HFF-Myc (cell line): ENCODE measurements around the gene GRIFIN.

ENCODE experiments used
- DNase-seq: peaks from one replicate; pipeline ENCODE4 v3.0.0-alpha.2; 2011; ENCODE audit warnings: low read depth; ENCODE audit errors: extremely low read depth
- H3K4me3 ChIP-seq: replicated peaks from 2 replicates; pipeline ENCODE4 v1.5.1; 2011; ENCODE audit warnings: low read depth, mild to moderate bottlenecking, control low read depth, low read length
- TF ChIP-seq, protein P1 (sequence below): IDR thresholded peaks from 2 replicates; pipeline ENCODE4 v1.5.1; 2012; ENCODE audit warnings: mild to moderate bottlenecking, low read depth, low read length, control low read depth; ENCODE audit errors: missing control alignments

Gene GRIFIN

DNA sequence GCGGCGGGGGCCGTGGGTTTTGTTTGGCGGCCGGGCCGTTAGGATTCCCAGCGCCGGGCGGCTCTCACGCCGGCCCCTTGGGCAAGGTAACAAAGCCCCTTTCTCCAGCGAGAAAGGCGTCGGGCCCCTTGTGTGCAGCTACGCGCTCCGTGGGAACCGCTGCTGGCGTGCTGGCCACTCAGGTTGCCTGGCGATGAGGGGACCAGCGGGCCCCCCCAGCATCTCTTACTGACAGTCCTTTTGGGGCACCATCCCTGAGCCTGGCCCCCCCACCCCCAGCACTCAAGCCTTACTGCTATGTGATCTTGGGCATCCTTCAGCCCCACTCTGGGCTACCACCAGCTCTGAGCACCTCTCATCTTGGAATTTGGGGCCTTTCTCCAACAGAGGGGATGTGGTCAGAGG lies 45.1 kb upstream of the GRIFIN start:
- H3K4me3 ChIP-seq: peak overlapping the region; percentile 65
- no peak for DNase-seq

DNA sequence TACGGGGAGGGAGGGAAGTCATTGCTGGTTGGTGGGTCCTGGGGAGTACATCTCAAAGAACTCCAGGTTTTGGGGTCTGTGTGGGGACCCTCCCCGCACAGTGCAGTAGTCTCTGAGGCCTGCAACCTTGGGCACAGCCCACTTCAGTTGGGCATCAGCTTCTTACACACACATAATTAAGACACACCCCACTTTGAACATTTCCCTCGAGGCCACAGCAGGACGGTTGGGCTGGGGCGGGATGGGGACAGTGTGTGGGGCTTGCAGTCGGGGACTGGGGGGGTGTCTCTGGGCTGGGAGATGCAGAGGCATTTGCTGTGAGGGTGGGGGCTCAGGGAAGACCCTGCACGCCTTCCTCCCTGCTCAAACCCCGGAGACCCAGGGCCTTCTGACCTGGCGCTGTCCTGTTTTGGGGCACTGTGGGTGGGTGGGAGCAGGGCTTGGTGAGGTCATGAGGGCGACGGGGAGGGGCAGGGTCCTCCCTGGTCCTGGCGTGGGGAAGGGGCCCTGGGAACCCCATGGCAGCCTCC lies 44.6 kb upstream of the GRIFIN start:
- DNase-seq: no peak
- TF ChIP-seq, protein P1, sequence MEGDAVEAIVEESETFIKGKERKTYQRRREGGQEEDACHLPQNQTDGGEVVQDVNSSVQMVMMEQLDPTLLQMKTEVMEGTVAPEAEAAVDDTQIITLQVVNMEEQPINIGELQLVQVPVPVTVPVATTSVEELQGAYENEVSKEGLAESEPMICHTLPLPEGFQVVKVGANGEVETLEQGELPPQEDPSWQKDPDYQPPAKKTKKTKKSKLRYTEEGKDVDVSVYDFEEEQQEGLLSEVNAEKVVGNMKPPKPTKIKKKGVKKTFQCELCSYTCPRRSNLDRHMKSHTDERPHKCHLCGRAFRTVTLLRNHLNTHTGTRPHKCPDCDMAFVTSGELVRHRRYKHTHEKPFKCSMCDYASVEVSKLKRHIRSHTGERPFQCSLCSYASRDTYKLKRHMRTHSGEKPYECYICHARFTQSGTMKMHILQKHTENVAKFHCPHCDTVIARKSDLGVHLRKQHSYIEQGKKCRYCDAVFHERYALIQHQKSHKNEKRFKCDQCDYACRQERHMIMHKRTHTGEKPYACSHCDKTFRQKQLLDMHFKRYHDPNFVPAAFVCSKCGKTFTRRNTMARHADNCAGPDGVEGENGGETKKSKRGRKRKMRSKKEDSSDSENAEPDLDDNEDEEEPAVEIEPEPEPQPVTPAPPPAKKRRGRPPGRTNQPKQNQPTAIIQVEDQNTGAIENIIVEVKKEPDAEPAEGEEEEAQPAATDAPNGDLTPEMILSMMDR: no peak
- peak overlapping the region; percentile 65 for H3K4me3 ChIP-seq

More for the DNA sequence above, 45.1 kb upstream of the GRIFIN start:
- TF ChIP-seq, protein P1: no peak

DNA sequence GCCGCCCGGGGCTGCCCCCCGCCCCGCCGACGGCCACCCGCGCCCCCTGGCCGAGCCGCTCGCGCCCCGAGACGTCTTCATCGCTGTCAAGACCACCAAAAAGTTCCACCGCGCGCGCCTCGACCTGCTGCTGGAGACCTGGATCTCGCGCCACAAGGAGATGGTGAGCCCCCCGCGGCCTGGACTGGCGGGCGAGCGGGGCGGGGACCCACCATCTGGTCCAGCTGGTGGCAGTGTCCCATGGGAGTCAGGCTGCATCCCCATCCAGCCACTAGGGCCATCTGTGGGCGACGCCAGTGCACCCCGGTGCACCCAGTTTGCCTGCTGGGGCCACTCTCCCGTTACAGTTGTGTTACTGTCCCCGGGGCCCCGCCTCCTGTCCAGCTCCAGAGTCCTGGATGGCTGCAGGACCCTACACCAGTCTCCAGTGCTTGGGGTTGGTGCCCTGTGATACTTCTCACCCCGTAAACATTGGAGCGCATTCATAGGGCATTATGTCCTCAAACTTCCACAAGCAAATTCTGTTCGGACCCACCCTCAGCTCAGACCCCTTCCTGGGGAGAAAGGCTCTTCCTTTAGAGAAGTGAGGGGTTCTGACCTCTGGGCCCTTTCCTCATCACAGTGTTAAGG lies 44.0 kb upstream of the GRIFIN start:
- H3K4me3 ChIP-seq: peak overlapping the region; percentile 65
- no peak for DNase-seq
- TF ChIP-seq, protein P1: no peak

DNA sequence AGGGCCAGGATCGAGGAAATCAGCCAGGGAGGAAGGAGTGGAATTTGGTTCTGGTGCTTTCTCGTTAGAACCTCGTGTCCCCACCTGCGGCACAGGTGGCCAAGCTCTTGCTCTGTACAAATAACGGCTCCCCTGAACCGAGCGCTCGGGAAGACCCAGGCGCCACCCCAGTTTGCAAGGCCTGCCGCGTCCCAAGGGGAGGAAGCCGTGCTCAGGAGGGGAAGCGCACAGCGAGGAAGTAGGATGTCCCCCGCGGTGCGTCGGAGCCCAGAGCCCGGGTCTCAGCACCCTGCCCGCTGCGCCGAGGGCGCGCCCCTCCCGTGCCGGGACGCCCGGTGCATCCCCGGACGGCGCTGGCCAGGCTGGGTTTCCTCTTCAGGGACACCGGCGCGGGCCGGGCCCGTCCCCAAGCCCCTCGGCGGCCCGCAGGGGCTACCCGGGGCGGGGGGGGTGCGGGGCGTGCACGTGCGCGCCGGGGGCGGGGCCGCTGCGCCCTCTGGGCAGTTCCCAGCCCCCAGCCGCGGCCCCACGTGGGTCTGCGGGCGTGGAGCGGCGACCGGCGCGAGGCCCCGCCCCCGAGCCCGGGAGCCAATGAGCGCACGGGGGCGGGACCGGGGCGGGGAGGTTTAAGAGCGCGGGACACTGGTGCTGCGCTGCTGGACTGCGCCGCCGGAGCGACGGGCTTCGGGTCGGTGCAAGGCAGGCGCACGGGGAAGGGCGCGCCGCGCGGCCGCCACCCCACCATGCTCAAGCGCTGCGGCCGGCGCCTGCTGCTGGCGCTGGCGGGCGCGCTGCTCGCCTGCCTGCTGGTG lies 43.1 kb upstream of the GRIFIN start, which contains the start of gene LFNG:
Gene LFNG, plus strand, starts transcription at position 656 of the 812 bp plus-strand sequence. Its CDS starts 88 bp downstream, at position 744.
- TF ChIP-seq, protein P1: no peak
- peak within 1 kb of the TSS; percentile 65 for H3K4me3 ChIP-seq
- peak; percentile 57 for DNase-seq

DNA sequence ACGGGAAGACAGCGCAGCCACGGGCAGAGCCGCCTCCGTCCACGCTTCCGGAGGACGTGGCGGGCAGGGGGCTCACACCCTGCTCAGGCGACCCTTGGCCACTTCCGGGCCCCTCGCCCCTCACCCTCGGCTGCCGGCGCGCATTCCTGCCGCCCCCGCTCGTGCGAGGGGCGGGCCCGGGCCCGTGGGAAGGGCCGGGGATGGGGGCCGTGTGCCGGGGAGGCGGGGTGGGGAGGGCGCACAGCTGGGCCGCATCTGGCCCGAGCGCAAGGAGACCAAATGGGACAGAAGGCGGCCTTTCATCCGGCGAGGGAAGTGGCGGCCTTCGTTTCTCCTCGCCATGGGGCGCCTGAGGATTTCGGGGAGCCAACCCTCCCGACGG lies 42.5 kb upstream of the GRIFIN start:
- DNase-seq: no peak
- TF ChIP-seq, protein P1: no peak
- H3K4me3 ChIP-seq: peak overlapping the region; percentile 52

DNA sequence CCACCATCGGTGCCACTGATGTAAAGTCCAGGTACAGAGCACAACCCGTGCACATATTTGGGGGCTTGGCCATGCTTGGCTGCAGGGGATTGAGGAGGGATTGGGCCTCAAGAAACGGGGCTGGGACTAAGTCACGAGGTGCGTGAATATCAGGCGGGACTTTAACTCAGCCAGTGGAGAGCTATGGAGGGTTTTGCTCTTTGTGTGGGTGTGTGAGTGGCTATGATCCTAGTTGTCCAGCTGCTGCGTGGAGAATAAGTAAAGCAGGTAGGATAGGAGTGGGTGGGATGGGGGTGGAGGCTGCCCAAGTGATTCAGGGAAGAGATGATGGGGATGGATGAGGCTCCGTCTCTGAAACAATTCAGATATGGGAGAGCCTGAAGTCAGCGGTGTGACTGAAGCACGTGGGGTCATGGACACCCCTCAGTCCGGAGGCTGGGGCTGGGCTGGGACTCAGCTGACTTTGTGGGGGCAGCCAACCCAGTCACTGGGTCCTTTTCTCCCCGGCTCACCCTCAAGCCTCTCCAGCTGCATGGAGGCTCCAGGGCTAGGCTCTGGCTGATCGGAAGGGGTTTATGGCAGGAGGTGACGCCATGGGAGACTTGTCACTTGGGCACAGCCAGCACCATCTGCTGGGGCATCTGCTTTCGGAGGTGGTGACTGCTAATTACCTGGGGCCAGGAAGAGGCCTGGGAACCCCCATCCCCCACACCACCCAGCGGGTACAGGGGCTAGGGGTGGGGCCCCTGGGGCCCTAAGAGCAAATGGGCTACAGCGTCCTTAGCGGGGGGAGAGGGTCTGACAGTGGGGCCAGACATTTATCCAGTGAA lies 41.7 kb upstream of the GRIFIN start:
- no peak for DNase-seq
- TF ChIP-seq, protein P1: no peak
- peak overlapping the region; percentile 52 for H3K4me3 ChIP-seq
